H1 (cell line): ENCODE measurements around the gene GTSE1. TPM values are rescaled to one million over a fixed set of nuclear protein-coding genes. Genes with fewer than 3 reads are reported as not detected.

Experiments
- CTCF ChIA-PET: fragments of 300-600 bp; sonication (Branson Sonifier 250); formaldehyde crosslinking; loops from one replicate; lab custom pipeline; 2021; ENCODE audit not compliant: partially characterized antibody; lab: Charles Lee
- POLR2A ChIA-PET: fragments of 300-600 bp; sonication (Branson Sonifier 250); formaldehyde crosslinking; loops from one replicate; lab custom pipeline; 2021; ENCODE audit warnings: inconsistent platforms; ENCODE audit not compliant: partially characterized antibody; lab: Charles Lee
- DNase-seq, 2 experiments: peaks; one replicate each; pipeline versions ENCODE4 v3.0.0 to v3.0.0-alpha.2; 2010 to 2022; ENCODE audit warnings: low spot score in 2 of 2, low read depth in 1 of 2, mixed read lengths in 1 of 2
- FAIRE-seq: peaks from 2 replicates; lab custom pipeline; 2011; peaks lifted over from hg19 to GRCh38; lab: Jason Lieb, UNC
- H2AFZ ChIP-seq: 2 replicates; pipeline ENCODE4 v1.8.1; 2012; ENCODE audit warnings: low read length, inconsistent platforms
- H2AK5ac ChIP-seq: 2 replicates; pipeline ENCODE4 v1.6.1; 2013; ENCODE audit warnings: low read depth, low read length
- H2BK120ac ChIP-seq: replicated peaks from 2 replicates; pipeline ENCODE3; 2013; ENCODE audit warnings: low read depth, low read length, inconsistent platforms
- H2BK12ac ChIP-seq: 2 replicates; pipeline ENCODE4 v1.6.1; 2013; ENCODE audit warnings: low read depth, low read length
- H2BK15ac ChIP-seq: 2 replicates; pipeline ENCODE4 v1.6.1; 2013; ENCODE audit warnings: low read length
- H2BK20ac ChIP-seq: 2 replicates; pipeline ENCODE4 v1.6.1; 2013; ENCODE audit warnings: low read length
- H2BK5ac ChIP-seq: 2 replicates; pipeline ENCODE4 v1.6.1; 2013; ENCODE audit warnings: low read depth, low read length
- H3K14ac ChIP-seq: 2 replicates; pipeline ENCODE4 v1.6.1; 2013; ENCODE audit warnings: inconsistent platforms; ENCODE audit not compliant: insufficient read length
- H3K18ac ChIP-seq: 2 replicates; pipeline ENCODE4 v1.6.1; 2013; ENCODE audit warnings: low read length; ENCODE audit errors: extremely low read depth
- H3K23ac ChIP-seq: 2 replicates; pipeline ENCODE4 v1.6.1; 2013; ENCODE audit warnings: inconsistent platforms; ENCODE audit not compliant: insufficient read length
- H3K23me2 ChIP-seq: 2 replicates; pipeline ENCODE4 v1.6.1; 2013; ENCODE audit warnings: low read depth, low read length
- H3K27ac ChIP-seq: 2 replicates; pipeline ENCODE4 v1.6.1; 2011; ENCODE audit warnings: low read depth, low read length, inconsistent platforms
- H3K27me3 ChIP-seq, 4 experiments: replicated peaks in 1 of 4; 1 replicate in 1 of 4; 2 replicates in 3 of 4; pipeline versions ENCODE4 v1.6.1 to v1.8.1; 2011 to 2013; ENCODE audit warnings: low read length in 3 of 4, mild to moderate bottlenecking in 3 of 4, inconsistent platforms in 2 of 4, mixed read lengths in 2 of 4, moderate library complexity in 1 of 4; ENCODE audit not compliant: control insufficient read depth in 3 of 4, insufficient read depth in 3 of 4; ENCODE audit errors: extremely low read depth in 1 of 4
- H3K36me3 ChIP-seq, 4 experiments: 2 replicates each; pipeline versions ENCODE4 v1.6.1 to v1.8.1; 2011 to 2013; ENCODE audit warnings: mild to moderate bottlenecking in 4 of 4, low read length in 3 of 4, moderate library complexity in 2 of 4, control low read depth in 1 of 4, inconsistent platforms in 1 of 4; ENCODE audit not compliant: insufficient read depth in 4 of 4, control insufficient read depth in 2 of 4
- H3K4ac ChIP-seq: replicated peaks from 2 replicates; pipeline ENCODE3; 2013; ENCODE audit warnings: low read length, low read depth, mixed read lengths, inconsistent platforms; ENCODE audit not compliant: insufficient read length
- H3K4me1 ChIP-seq, 4 experiments: replicated peaks in 1 of 4; 1 replicate in 1 of 4; 2 replicates in 3 of 4; pipeline versions ENCODE4 v1.6.1 to v1.8.1; 2011 to 2013; ENCODE audit warnings: low read length in 3 of 4, inconsistent platforms in 2 of 4, mixed read lengths in 1 of 4; ENCODE audit not compliant: insufficient read depth in 4 of 4, control insufficient read depth in 3 of 4
- H3K4me2 ChIP-seq, 2 experiments: 2 replicates each; pipeline versions ENCODE4 v1.6.1 to v1.8.1; 2011 to 2013; ENCODE audit warnings: low read depth in 2 of 2, low read length in 2 of 2, control low read depth in 1 of 2, inconsistent platforms in 1 of 2, mild to moderate bottlenecking in 1 of 2; ENCODE audit not compliant: insufficient read depth in 1 of 2
- H3K4me3 ChIP-seq, 4 experiments: fragments of 200-600, 300-600 bp in 1 of 4; sonication (generic), shearing (Covaris generic), sonication (Bioruptor Twin) in 1 of 4; 2 replicates each; pipeline versions ENCODE4 v1.5.1 to v1.8.1; 2011 to 2016; ENCODE audit warnings: low read length in 4 of 4, low read depth in 3 of 4, control low read depth in 2 of 4, inconsistent platforms in 2 of 4, mild to moderate bottlenecking in 2 of 4, mixed read lengths in 1 of 4, moderate library complexity in 1 of 4; ENCODE audit not compliant: insufficient read depth in 2 of 4; ENCODE audit errors: extremely low read depth in 1 of 4
- H3K56ac ChIP-seq: replicated peaks from 2 replicates; pipeline ENCODE3; 2013; ENCODE audit warnings: low read depth, mild to moderate bottlenecking, mixed read lengths, low read length, inconsistent platforms; ENCODE audit not compliant: insufficient read length
- H3K79me1 ChIP-seq: 2 replicates; pipeline ENCODE4 v1.6.1; 2013; ENCODE audit warnings: low read depth, low read length, control low read depth
- H3K79me2 ChIP-seq, 2 experiments: 2 replicates each; pipeline versions ENCODE4 v1.6.1 to v1.8.1; 2012 to 2013; ENCODE audit warnings: low read length in 2 of 2, mild to moderate bottlenecking in 2 of 2, inconsistent platforms in 1 of 2; ENCODE audit not compliant: insufficient read depth in 2 of 2, control insufficient read depth in 1 of 2
- H3K9ac ChIP-seq, 4 experiments: replicated peaks in 1 of 4; 1 replicate in 1 of 4; 2 replicates in 3 of 4; pipeline versions ENCODE4 v1.6.1 to v1.8.1; 2011 to 2013; ENCODE audit warnings: low read depth in 3 of 4, low read length in 3 of 4, control low read depth in 2 of 4, mild to moderate bottlenecking in 2 of 4, moderate library complexity in 2 of 4, inconsistent platforms in 1 of 4; ENCODE audit errors: extremely low read depth in 1 of 4
- H3K9me3 ChIP-seq, 2 experiments: 2 replicates each; pipeline versions ENCODE4 v1.6.1 to v1.8.1; 2012 to 2013; ENCODE audit warnings: mild to moderate bottlenecking in 2 of 2, moderate library complexity in 2 of 2, control low read depth in 1 of 2, inconsistent platforms in 1 of 2, low read depth in 1 of 2, low read length in 1 of 2, mixed read lengths in 1 of 2; ENCODE audit not compliant: insufficient read depth in 2 of 2
- H4K20me1 ChIP-seq, 2 experiments: replicated peaks in 1 of 2; 2 replicates each; pipeline versions ENCODE3 to v1.8.1; 2011 to 2013; ENCODE audit warnings: inconsistent platforms in 2 of 2, low read length in 2 of 2, mild to moderate bottlenecking in 1 of 2; ENCODE audit not compliant: insufficient read depth in 2 of 2, control insufficient read depth in 1 of 2
- H4K5ac ChIP-seq: 2 replicates; pipeline ENCODE4 v1.6.1; 2013; ENCODE audit warnings: low read length, low read depth, mixed read lengths, inconsistent platforms; ENCODE audit not compliant: insufficient read length
- H4K8ac ChIP-seq: 2 replicates; pipeline ENCODE4 v1.8.0; 2013; ENCODE audit warnings: mild to moderate bottlenecking, moderate library complexity, low read length, inconsistent platforms; ENCODE audit not compliant: insufficient read depth; ENCODE audit errors: extremely low read depth
- H4K91ac ChIP-seq: replicated peaks from 2 replicates; pipeline ENCODE3; 2013; ENCODE audit warnings: low read length, mixed read lengths, inconsistent platforms; ENCODE audit not compliant: insufficient read length
- ASH2L ChIP-seq: fragments of 200-600, 300-600 bp; sonication (generic); IDR thresholded peaks from one replicate; pipeline ENCODE4 v1.7.1; 2017; ENCODE audit warnings: low read length
- BACH1 ChIP-seq: IDR thresholded peaks from 2 replicates; pipeline ENCODE4 v1.6.1; 2012; ENCODE audit warnings: low read length, improper control_type of control experiment
- BRCA1 ChIP-seq: IDR thresholded peaks from 2 replicates; pipeline ENCODE4 v1.6.1; 2012; ENCODE audit warnings: low read depth, low read length, improper control_type of control experiment
- E2F6 ChIP-seq: IDR thresholded peaks from 2 replicates; pipeline ENCODE4 v1.6.1; 2012; ENCODE audit warnings: inconsistent platforms
- KDM4A ChIP-seq: IDR thresholded peaks from one replicate; pipeline ENCODE4 v1.7.1; 2012; ENCODE audit warnings: low read depth, mild to moderate bottlenecking, moderate library complexity, low read length, inconsistent platforms; ENCODE audit not compliant: severe bottlenecking
- KDM5A ChIP-seq: fragments of 200-600 bp; IDR thresholded peaks from 2 replicates; pipeline ENCODE4 v1.7.1; 2012; ENCODE audit warnings: mild to moderate bottlenecking, low read length, inconsistent platforms, mixed read lengths
- NRF1 ChIP-seq: IDR thresholded peaks from 2 replicates; pipeline ENCODE4 v1.6.1; 2011; ENCODE audit warnings: mild to moderate bottlenecking, low read depth, low read length, improper control_type of control experiment
- RBBP5 ChIP-seq: IDR thresholded peaks from 2 replicates; pipeline ENCODE4 v1.7.1; 2012; ENCODE audit warnings: low read depth, mild to moderate bottlenecking, inconsistent platforms, low read length, moderate library complexity, borderline replicate concordance
- SP2 ChIP-seq: IDR thresholded peaks from 2 replicates; pipeline ENCODE4 v1.6.1; 2012; ENCODE audit warnings: mild to moderate bottlenecking, low read length, inconsistent platforms
- TAF7 ChIP-seq: optimal IDR thresholded peaks from 2 replicates; pipeline ENCODE3; 2011; ENCODE audit warnings: low read depth, mild to moderate bottlenecking, inconsistent platforms, low read length, moderate library complexity, borderline replicate concordance
- YY1 ChIP-seq: IDR thresholded peaks from 2 replicates; pipeline ENCODE4 v1.6.1; 2011; ENCODE audit warnings: low read depth, mild to moderate bottlenecking, low read length
- ZNF274 ChIP-seq: IDR thresholded peaks from 2 replicates; pipeline ENCODE4 v1.7.0; 2012; ENCODE audit warnings: low read length, borderline replicate concordance; ENCODE audit errors: extremely low read depth
- WGBS, 2 experiments: shearing (Covaris generic) in 1 of 2; methylation state at CpG; one replicate each; pipeline versions ENCODE4 v1.1.6 to v1.1.7; 2013 to 2015; ENCODE audit warnings: low lambda C conversion rate in 2 of 2, mixed read lengths in 2 of 2, inconsistent platforms in 1 of 2, low coverage in 1 of 2, missing lambda C conversion rate in 1 of 2; ENCODE audit not compliant: insufficient replicate concordance in 2 of 2, insufficient coverage in 1 of 2, insufficient read length in 1 of 2; ENCODE audit errors: extremely low coverage in 1 of 2, missing lambda C conversion rate in 1 of 2; 5-methylcytosine and 5-hydroxymethylcytosine counted together
- polyA plus RNA-seq, 7 experiments: library from polyadenylated mRNA; depleted of rRNA in 3 of 7; stranded (reverse) in 5 of 7; unstranded in 2 of 7; fragments of >200 nt in 5 of 7; fragments of 200-250 nt in 2 of 7; gene quantifications; 1 replicate in 5 of 7; 2 replicates in 1 of 7; 4 replicates in 1 of 7; pipeline versions ENCODE4 v1.2.1 to v1.2.3, GENCODE V29; 2011 to 2013; ENCODE audit warnings: missing spikeins in 2 of 7, mixed read lengths in 2 of 7
- total RNA-seq: library from RNA; stranded (reverse); fragmentation: NEBNext Ultra II Directional; extraction: Animal tissue kit (Norgen Biotek cat#: 25700); gene quantifications from 2 replicates; pipeline ENCODE4 v1.2.1, GENCODE V29; 2021
- TF ChIP-seq, protein P1 (sequence below): IDR thresholded peaks from 2 replicates; pipeline ENCODE4 v1.6.1; 2011; ENCODE audit warnings: low read depth, mild to moderate bottlenecking, low read length; ENCODE audit not compliant: insufficient read depth

Gene GTSE1
- total and polyA plus RNA-seq, 2 of the 8 experiments (the other 6 are each of a cell fraction or from before 2014, with no cell fraction given) = 17.5 to 38.6 TPM

- Histone ChIP-seq H2AFZ (no peak overlapping the region), H3K56ac (no peak overlapping the region), H3K4me3 (no peak overlapping the region), H3K36me3 (peaks cover 12 to 42% (median 21%) of the 10 kb centered on the region in 4 experiments; a peak in 7 of 8 replicates), H3K79me1 (peaks cover 5% of the 10 kb centered on the region; the same call in 1 of the 2 replicates), H3K4ac (no peak overlapping the region), H4K91ac (no peak overlapping the region), H2BK5ac (no peak overlapping the region), H3K27me3 (no peaks in the 10 kb centered on the region), H4K20me1 (peaks cover 7 to 12% of the 10 kb centered on the region in 2 experiments), H3K4me1 (no peaks in the 10 kb centered on the region), H3K23ac (no peak overlapping the region), H3K23me2 (no peaks in the 10 kb centered on the region), H2BK12ac (no peak overlapping the region), H3K9me3 (no peaks in the 10 kb centered on the region), H2BK20ac (no peak overlapping the region), H3K9ac (no peak overlapping the region), H3K4me2 (no peak overlapping the region), H3K79me2 (no peaks in the 10 kb centered on the region), H2AK5ac (no peak overlapping the region), H2BK120ac (no peak overlapping the region), H4K5ac (no peak overlapping the region), H3K18ac (no peak overlapping the region), H3K27ac (no peak overlapping the region), H4K8ac (no peak overlapping the region), H2BK15ac (no peak overlapping the region), H3K14ac (no peak overlapping the region)
- CTCF ChIA-PET = interaction anchor here (0.6 to 1.6 kb wide), 4 partner anchors 11 to 374 kb away, joined by 3 to 4 read pairs (median 4); no protein-coding TSS in a partner anchor
- POLR2A ChIA-PET = interaction anchor here (0.6 kb wide), 2 partner anchors 25 to 210 kb away, joined by 3 read pairs; no protein-coding TSS in a partner anchor
- no peak for FAIRE-seq
- no peak for DNase-seq
- WGBS, 2 experiments = 95% methylated on average over 19 of the region's 19 CpGs; no CpG with 5 or more reads in 1 of the 2 experiments
- TF ChIP-seq BACH1 = no peak
- no peak for TF ChIP-seq BRCA1
- no peak for TF ChIP-seq KDM5A
- TF ChIP-seq, protein P1, sequence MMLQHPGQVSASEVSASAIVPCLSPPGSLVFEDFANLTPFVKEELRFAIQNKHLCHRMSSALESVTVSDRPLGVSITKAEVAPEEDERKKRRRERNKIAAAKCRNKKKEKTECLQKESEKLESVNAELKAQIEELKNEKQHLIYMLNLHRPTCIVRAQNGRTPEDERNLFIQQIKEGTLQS = no peak
- no peak for TF ChIP-seq ZNF274
- TF ChIP-seq TAF7 = no peak
- TF ChIP-seq KDM4A = no peak
- TF ChIP-seq NRF1 = no peak
- TF ChIP-seq E2F6 = no peak
- no peak for TF ChIP-seq YY1
- no peak for TF ChIP-seq SP2
- TF ChIP-seq RBBP5 = no peak
- TF ChIP-seq ASH2L = no peak
These were observed 26.5 kb downstream of the GTSE1 start for GRCh38 chr22:46323162-46323561.
